ENCODE data around the gene TRAFD1. TPM values are rescaled to one million over a fixed set of nuclear protein-coding genes. Genes with fewer than 3 reads are reported as not detected.

Gene TRAFD1
- total and polyA plus RNA-seq, 2 of the 8 experiments (the other 6 are each of a cell fraction or from before 2014, with no cell fraction given) = 18.1 to 33.1 TPM

GRCh38 chr12:112199136-112199535, 73.8 kb downstream of the TRAFD1 start:
- H3K79me2 ChIP-seq (ENCODE audit: control insufficient read depth in 1 of 2, insufficient read depth in 2 of 2, low read length in 2 of 2) = no peaks in the 10 kb centered on the region
- H3K4me1 ChIP-seq (replicated peaks in 1 of 4; ENCODE audit: control insufficient read depth in 3 of 4, insufficient read depth in 4 of 4, low read length in 3 of 4) = no peaks in the 10 kb centered on the region
- DNase-seq (ENCODE audit: low read depth in 1 of 2, low spot score in 2 of 2) (no peak), FAIRE-seq (no peak)
- ChIA-PET CTCF (ENCODE audit: partially characterized antibody) (interaction anchor here (0.8 to 5.0 kb wide), 19 partner anchors 10 to 331 kb away, joined by 3 to 46 read pairs (median 5); partner anchors contain the start of gene HECTD4), POLR2A (ENCODE audit: partially characterized antibody) (interaction anchor here (0.7 to 1.7 kb wide), 3 partner anchors 188 to 207 kb away, joined by 3 to 7 read pairs (median 3); no protein-coding TSS in a partner anchor)
- H3K9me3 ChIP-seq (ENCODE audit: insufficient read depth in 2 of 2, low read depth in 1 of 2, low read length in 1 of 2) = no peaks in the 10 kb centered on the region
- H3K23me2 ChIP-seq (ENCODE audit: low read depth, low read length) = no peaks in the 10 kb centered on the region
- no peak overlapping the region for H2AK5ac ChIP-seq (ENCODE audit: low read depth, low read length)
- H3K4me3 ChIP-seq (ENCODE audit: extremely low read depth in 1 of 4, insufficient read depth in 2 of 4, low read depth in 3 of 4, low read length in 4 of 4) = no peak overlapping the region
- no peak overlapping the region for H3K23ac ChIP-seq (ENCODE audit: insufficient read length)
- no peaks in the 10 kb centered on the region for H4K20me1 ChIP-seq (replicated peaks in 1 of 2; ENCODE audit: control insufficient read depth in 1 of 2, insufficient read depth in 2 of 2, low read length in 2 of 2)
- H3K14ac ChIP-seq (ENCODE audit: insufficient read length) = no peak overlapping the region
- H2BK15ac ChIP-seq (ENCODE audit: low read length) = no peak overlapping the region
- peaks cover 0 to 31% (median 13%) of the 10 kb centered on the region in 4 experiments; a peak in 6 of 8 replicates for H3K36me3 ChIP-seq (ENCODE audit: control insufficient read depth in 2 of 4, insufficient read depth in 4 of 4, low read length in 3 of 4)
- 89% methylated on average over 4 of the region's 4 CpGs; no CpG with 5 or more reads in 1 of the 2 experiments for WGBS, 2 experiments (ENCODE audit: extremely low coverage in 1 of 2, insufficient coverage in 1 of 2, insufficient read length in 1 of 2, insufficient replicate concordance in 2 of 2, low coverage in 1 of 2, low lambda C conversion rate in 2 of 2, missing lambda C conversion rate in 1 of 2)
- H2BK120ac ChIP-seq (replicated peaks; ENCODE audit: low read depth, low read length) = no peak overlapping the region
- no peak overlapping the region for H3K27ac ChIP-seq (ENCODE audit: low read depth, low read length)
- no peak overlapping the region for H2BK20ac ChIP-seq (ENCODE audit: low read length)
- no peak overlapping the region for H3K56ac ChIP-seq (replicated peaks; ENCODE audit: insufficient read length, low read depth, low read length)
- H3K4ac ChIP-seq (replicated peaks; ENCODE audit: insufficient read length, low read depth, low read length) = no peak overlapping the region
- H2BK12ac ChIP-seq (ENCODE audit: low read depth, low read length) = no peak overlapping the region
- H3K4me2 ChIP-seq (ENCODE audit: insufficient read depth in 1 of 2, low read depth in 2 of 2, low read length in 2 of 2) = no peak overlapping the region
- H4K91ac ChIP-seq (replicated peaks; ENCODE audit: insufficient read length, low read length) = no peak overlapping the region
- TF ChIP-seq CHD2 (IDR thresholded peaks at IDR 0.05; ENCODE audit: low read length) (no peak), PHF8 (conservative IDR thresholded peaks at IDR 0.05; ENCODE audit: low read depth, low read length) (no peak), TEAD4 (IDR thresholded peaks at IDR 0.05; ENCODE audit: low read depth, low read length) (no peak), BCL11A (IDR thresholded peaks at IDR 0.05; ENCODE audit: low read depth in 2 of 2, low read length in 2 of 2) (no peak), SUZ12 (IDR thresholded peaks at IDR 0.05; ENCODE audit: low read length) (no peak), SIN3A (conservative IDR thresholded peaks at IDR 0.05 in 1 of 2, IDR thresholded peaks at IDR 0.05 in 1 of 2; ENCODE audit: low read depth in 1 of 2, low read length in 2 of 2) (no peak), POU5F1 (IDR thresholded peaks at IDR 0.05; ENCODE audit: low read depth, low read length) (no peak), TAF1 (IDR thresholded peaks at IDR 0.05; ENCODE audit: low read depth, low read length) (no peak), TBP (IDR thresholded peaks at IDR 0.05; ENCODE audit: low read depth, low read length) (no peak), SIRT6 (IDR thresholded peaks at IDR 0.05; ENCODE audit: low read length) (no peak)
- no peaks in the 10 kb centered on the region for H3K79me1 ChIP-seq (ENCODE audit: low read depth, low read length)
- H2AFZ ChIP-seq (ENCODE audit: low read length) = no peak overlapping the region
- H3K9ac ChIP-seq (replicated peaks in 1 of 4; ENCODE audit: extremely low read depth in 1 of 4, low read depth in 3 of 4, low read length in 3 of 4) = no peak overlapping the region
- no peak overlapping the region for H4K8ac ChIP-seq (ENCODE audit: extremely low read depth, insufficient read depth, low read length)
- no peak overlapping the region for H4K5ac ChIP-seq (ENCODE audit: insufficient read length, low read depth, low read length)
- H2BK5ac ChIP-seq (ENCODE audit: low read depth, low read length) = no peak overlapping the region
- no peak overlapping the region for H3K18ac ChIP-seq (ENCODE audit: extremely low read depth, low read length)
- peaks cover 0 to 1% (median 0%) of the 10 kb centered on the region in 4 experiments; a peak in 1 of 7 replicates for H3K27me3 ChIP-seq (replicated peaks in 1 of 4; ENCODE audit: control insufficient read depth in 3 of 4, extremely low read depth in 1 of 4, insufficient read depth in 3 of 4, low read length in 3 of 4)

Data from H1 (cell line).